ENCODE results near the gene PCNT. TPM values are rescaled to one million over a fixed set of nuclear protein-coding genes. Genes with fewer than 3 reads are reported as not detected.

The PCNT gene
- total RNA-seq, 2 experiments from 2014 or later = 54.4 to 55.5 TPM

DNA sequence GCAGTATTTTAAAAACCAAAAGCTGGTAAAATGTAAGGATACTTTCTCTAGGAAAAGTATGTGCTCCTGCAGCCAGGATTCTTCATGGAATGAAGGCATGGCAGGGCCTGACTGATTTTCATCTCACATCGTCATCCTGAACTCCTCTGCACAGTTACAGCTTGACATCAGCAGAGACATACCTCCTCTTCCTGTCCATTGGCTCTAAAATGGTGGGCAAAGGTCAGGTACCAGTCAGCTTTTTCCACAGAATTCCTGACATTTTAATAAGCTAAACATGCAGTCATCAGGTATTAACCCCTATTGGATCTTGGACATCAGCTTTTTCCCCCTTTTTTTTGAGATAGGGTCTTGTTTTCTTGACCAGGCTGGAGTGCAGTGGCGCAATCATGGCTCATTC, 5.8 kb downstream of the PCNT start:
- ChIA-PET CTCF (no interaction called here), POLR2A (no interaction called here)
- H3K4me3 Mint-ChIP-seq = no peak overlapping the region
- peaks cover 35% of the 10 kb centered on the region for H3K36me3 ChIP-seq (ENCODE audit: insufficient read depth, low read length)
- H3K27ac ChIP-seq (ENCODE audit: low read depth in 1 of 2, low read length in 2 of 2) = no peak overlapping the region
- no peak overlapping the region for H3K27ac Mint-ChIP-seq
- H3K27me3 Mint-ChIP-seq = no peaks in the 10 kb centered on the region
- peaks cover 65% of the 10 kb centered on the region for H3K36me3 Mint-ChIP-seq (ENCODE audit: low read depth)
- no peaks in the 10 kb centered on the region for H3K9me3 Mint-ChIP-seq
- ATAC-seq (ENCODE audit: poor library complexity) (no peak), DNase-seq (no peak)
- no peaks in the 10 kb centered on the region for H3K9me3 ChIP-seq (ENCODE audit: control insufficient read depth in 1 of 2, insufficient read depth in 1 of 2, low read length in 2 of 2)
- H3K27me3 ChIP-seq (ENCODE audit: control insufficient read depth in 1 of 2, insufficient read depth in 2 of 2, low read length in 2 of 2) = no peaks in the 10 kb centered on the region
- intact Hi-C loops (cut with DNase I, micrococcal nuclease) = loop anchor here in 1 of 2 experiments (5.0 to 10.0 kb wide), 2 partner anchors 142 to 1045 kb away; partner anchors contain the start of gene POFUT2
- H3K4me1 ChIP-seq (ENCODE audit: insufficient read depth, low read length) = peaks cover 8% of the 10 kb centered on the region
- H3K4me1 Mint-ChIP-seq (ENCODE audit: low read depth) = peaks cover 10% of the 10 kb centered on the region
- H3K4me3 ChIP-seq (ENCODE audit: low read length) = no peak overlapping the region
- TF ChIP-seq, protein P1, sequence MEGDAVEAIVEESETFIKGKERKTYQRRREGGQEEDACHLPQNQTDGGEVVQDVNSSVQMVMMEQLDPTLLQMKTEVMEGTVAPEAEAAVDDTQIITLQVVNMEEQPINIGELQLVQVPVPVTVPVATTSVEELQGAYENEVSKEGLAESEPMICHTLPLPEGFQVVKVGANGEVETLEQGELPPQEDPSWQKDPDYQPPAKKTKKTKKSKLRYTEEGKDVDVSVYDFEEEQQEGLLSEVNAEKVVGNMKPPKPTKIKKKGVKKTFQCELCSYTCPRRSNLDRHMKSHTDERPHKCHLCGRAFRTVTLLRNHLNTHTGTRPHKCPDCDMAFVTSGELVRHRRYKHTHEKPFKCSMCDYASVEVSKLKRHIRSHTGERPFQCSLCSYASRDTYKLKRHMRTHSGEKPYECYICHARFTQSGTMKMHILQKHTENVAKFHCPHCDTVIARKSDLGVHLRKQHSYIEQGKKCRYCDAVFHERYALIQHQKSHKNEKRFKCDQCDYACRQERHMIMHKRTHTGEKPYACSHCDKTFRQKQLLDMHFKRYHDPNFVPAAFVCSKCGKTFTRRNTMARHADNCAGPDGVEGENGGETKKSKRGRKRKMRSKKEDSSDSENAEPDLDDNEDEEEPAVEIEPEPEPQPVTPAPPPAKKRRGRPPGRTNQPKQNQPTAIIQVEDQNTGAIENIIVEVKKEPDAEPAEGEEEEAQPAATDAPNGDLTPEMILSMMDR (IDR thresholded peaks at IDR 0.05) = no peak

DNA sequence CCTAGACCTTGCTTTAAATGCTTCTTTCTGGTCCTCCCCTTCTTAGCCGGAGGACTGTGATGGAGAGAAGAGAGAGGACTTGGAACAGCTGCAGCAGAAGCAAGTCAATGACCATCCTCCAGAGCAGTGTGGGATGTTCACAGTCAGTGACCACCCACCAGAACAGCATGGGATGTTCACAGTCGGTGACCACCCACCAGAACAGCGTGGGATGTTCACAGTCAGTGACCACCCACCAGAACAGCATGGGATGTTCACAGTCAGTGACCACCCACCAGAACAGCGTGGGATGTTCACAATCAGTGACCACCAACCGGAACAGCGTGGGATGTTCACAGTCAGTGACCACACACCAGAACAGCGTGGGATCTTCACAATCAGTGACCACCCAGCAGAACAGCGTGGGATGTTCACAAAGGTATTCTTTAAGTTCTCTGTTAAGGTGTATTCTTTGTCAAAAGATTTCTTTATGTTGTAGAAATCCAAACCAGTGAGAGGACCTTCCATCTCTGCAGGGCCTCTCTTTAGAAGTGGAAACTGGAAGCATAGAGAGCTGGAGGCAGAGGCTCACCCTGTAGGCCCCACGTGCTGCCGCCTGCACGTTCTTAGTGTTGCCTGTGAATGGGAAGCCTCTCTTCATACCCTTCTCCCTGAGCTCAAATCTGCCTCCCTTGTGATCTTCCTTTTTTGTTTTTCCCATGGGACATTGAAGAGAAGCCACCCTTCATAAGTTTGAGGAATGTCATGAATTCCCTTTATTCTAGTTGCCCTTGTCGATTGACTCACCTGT, 10.6 kb downstream of the PCNT start:
- CTCF ChIA-PET = no interaction called here
- no peaks in the 10 kb centered on the region for H3K9me3 ChIP-seq (ENCODE audit: control insufficient read depth in 1 of 2, insufficient read depth in 1 of 2, low read length in 2 of 2)
- H3K27me3 ChIP-seq (ENCODE audit: control insufficient read depth in 1 of 2, insufficient read depth in 2 of 2, low read length in 2 of 2) = no peaks in the 10 kb centered on the region
- no peak for DNase-seq
- Mint-ChIP-seq H3K36me3 (ENCODE audit: low read depth) (peaks cover 77% of the 10 kb centered on the region), H3K27me3 (no peaks in the 10 kb centered on the region), H3K4me3 (no peak overlapping the region), H3K9me3 (no peaks in the 10 kb centered on the region), H3K4me1 (ENCODE audit: low read depth) (no peaks in the 10 kb centered on the region), H3K27ac (no peak overlapping the region)
- no peak overlapping the region for H3K27ac ChIP-seq (ENCODE audit: low read depth in 1 of 2, low read length in 2 of 2)
- intact Hi-C loops (cut with DNase I, micrococcal nuclease) = no loop called here
- H3K4me3 ChIP-seq (ENCODE audit: low read length) = no peak overlapping the region
- no peaks in the 10 kb centered on the region for H3K4me1 ChIP-seq (ENCODE audit: insufficient read depth, low read length)
- POLR2A ChIA-PET = no interaction called here
- H3K36me3 ChIP-seq (ENCODE audit: insufficient read depth, low read length) = peaks cover 51% of the 10 kb centered on the region
- TF ChIP-seq, protein P1 (IDR thresholded peaks at IDR 0.05) = no peak
- no peak for ATAC-seq (ENCODE audit: poor library complexity)

DNA sequence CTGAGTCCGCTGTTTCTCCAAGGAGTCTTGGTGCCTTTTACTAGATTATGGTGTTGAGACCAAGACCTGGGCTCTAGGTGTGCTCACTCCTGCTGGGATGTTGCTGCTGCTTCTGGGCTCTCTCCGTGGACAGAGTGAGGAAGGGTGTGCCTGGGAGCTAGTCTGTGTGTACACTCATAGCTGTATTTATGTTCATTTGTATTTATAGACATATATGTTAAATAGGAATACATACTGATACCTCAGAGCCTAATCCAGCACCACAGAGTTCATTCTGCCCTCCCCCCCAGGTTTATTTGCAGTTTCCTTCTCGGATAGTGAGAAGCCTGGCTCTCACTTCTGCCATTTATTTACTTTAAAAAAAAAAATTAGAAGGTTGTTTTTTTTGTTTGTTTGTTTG, 12.6 kb downstream of the PCNT start:
- no peak for DNase-seq
- ChIA-PET CTCF (no interaction called here), POLR2A (no interaction called here)
- Histone ChIP-seq H3K27ac (ENCODE audit: low read depth in 1 of 2, low read length in 2 of 2) (no peak overlapping the region), H3K36me3 (ENCODE audit: insufficient read depth, low read length) (peaks cover 43% of the 10 kb centered on the region), H3K9me3 (ENCODE audit: control insufficient read depth in 1 of 2, insufficient read depth in 1 of 2, low read length in 2 of 2) (no peaks in the 10 kb centered on the region), H3K4me1 (ENCODE audit: insufficient read depth, low read length) (no peaks in the 10 kb centered on the region), H3K4me3 (ENCODE audit: low read length) (no peak overlapping the region), H3K27me3 (ENCODE audit: control insufficient read depth in 1 of 2, insufficient read depth in 2 of 2, low read length in 2 of 2) (no peaks in the 10 kb centered on the region)
- Mint-ChIP-seq H3K27me3 (no peaks in the 10 kb centered on the region), H3K4me1 (ENCODE audit: low read depth) (no peaks in the 10 kb centered on the region), H3K36me3 (ENCODE audit: low read depth) (peaks cover 74% of the 10 kb centered on the region), H3K4me3 (no peak overlapping the region), H3K9me3 (no peaks in the 10 kb centered on the region), H3K27ac (no peak overlapping the region)
- TF ChIP-seq, protein P1 (IDR thresholded peaks at IDR 0.05) = no peak
- intact Hi-C loops (cut with DNase I, micrococcal nuclease) = no loop called here
- no peak for ATAC-seq (ENCODE audit: poor library complexity)
